ENCODE data around the gene AKR7A2.

The AKR7A2 gene

DNA sequence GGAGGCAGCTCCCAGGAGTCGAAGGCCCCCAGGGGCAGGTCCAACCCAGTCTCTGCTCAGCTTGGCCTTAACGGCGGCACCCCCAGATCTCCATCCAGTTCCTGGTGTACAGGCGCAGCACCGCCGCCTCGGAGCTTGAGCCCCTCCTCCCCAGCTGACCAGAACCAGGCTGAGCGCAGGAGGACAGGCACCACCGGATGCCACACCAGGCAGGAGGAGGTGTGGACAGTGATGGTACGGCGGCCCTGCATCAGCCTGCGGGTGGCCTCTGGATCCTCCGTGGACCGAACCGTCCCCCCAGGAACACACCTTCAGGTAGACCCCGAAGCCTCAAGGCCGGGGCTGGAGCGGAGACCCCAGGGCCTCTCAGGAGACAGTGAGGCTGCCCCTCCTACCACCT, 16.5 kb upstream of the AKR7A2 start:
- TF ChIP-seq, protein P1, sequence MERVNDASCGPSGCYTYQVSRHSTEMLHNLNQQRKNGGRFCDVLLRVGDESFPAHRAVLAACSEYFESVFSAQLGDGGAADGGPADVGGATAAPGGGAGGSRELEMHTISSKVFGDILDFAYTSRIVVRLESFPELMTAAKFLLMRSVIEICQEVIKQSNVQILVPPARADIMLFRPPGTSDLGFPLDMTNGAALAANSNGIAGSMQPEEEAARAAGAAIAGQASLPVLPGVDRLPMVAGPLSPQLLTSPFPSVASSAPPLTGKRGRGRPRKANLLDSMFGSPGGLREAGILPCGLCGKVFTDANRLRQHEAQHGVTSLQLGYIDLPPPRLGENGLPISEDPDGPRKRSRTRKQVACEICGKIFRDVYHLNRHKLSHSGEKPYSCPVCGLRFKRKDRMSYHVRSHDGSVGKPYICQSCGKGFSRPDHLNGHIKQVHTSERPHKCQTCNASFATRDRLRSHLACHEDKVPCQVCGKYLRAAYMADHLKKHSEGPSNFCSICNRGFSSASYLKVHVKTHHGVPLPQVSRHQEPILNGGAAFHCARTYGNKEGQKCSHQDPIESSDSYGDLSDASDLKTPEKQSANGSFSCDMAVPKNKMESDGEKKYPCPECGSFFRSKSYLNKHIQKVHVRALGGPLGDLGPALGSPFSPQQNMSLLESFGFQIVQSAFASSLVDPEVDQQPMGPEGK (CRISPR knock-in tag; IDR thresholded peaks at IDR 0.05; ENCODE audit: borderline replicate concordance) = no peak
- TF ChIP-seq ZC3H10 (CRISPR knock-in tag; IDR thresholded peaks at IDR 0.05) (no peak), TOX (CRISPR knock-in tag; IDR thresholded peaks at IDR 0.05; ENCODE audit: borderline replicate concordance) (no peak), TCF4 (CRISPR knock-in tag; IDR thresholded peaks at IDR 0.05; ENCODE audit: borderline replicate concordance) (no peak), ZNF70 (CRISPR knock-in tag; IDR thresholded peaks at IDR 0.05) (no peak), SNAI2 (CRISPR knock-in tag; IDR thresholded peaks at IDR 0.05) (no peak), GLIS3 (CRISPR knock-in tag; IDR thresholded peaks at IDR 0.05) (no peak), ZFP30 (CRISPR knock-in tag; IDR thresholded peaks at IDR 0.05) (no peak)
- TF ChIP-seq, protein P2, sequence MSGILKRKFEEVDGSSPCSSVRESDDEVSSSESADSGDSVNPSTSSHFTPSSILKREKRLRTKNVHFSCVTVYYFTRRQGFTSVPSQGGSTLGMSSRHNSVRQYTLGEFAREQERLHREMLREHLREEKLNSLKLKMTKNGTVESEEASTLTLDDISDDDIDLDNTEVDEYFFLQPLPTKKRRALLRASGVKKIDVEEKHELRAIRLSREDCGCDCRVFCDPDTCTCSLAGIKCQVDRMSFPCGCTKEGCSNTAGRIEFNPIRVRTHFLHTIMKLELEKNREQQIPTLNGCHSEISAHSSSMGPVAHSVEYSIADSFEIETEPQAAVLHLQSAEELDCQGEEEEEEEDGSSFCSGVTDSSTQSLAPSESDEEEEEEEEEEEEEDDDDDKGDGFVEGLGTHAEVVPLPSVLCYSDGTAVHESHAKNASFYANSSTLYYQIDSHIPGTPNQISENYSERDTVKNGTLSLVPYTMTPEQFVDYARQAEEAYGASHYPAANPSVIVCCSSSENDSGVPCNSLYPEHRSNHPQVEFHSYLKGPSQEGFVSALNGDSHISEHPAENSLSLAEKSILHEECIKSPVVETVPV (CRISPR knock-in tag; IDR thresholded peaks at IDR 0.05) = no peak
- TF ChIP-seq, protein P3, sequence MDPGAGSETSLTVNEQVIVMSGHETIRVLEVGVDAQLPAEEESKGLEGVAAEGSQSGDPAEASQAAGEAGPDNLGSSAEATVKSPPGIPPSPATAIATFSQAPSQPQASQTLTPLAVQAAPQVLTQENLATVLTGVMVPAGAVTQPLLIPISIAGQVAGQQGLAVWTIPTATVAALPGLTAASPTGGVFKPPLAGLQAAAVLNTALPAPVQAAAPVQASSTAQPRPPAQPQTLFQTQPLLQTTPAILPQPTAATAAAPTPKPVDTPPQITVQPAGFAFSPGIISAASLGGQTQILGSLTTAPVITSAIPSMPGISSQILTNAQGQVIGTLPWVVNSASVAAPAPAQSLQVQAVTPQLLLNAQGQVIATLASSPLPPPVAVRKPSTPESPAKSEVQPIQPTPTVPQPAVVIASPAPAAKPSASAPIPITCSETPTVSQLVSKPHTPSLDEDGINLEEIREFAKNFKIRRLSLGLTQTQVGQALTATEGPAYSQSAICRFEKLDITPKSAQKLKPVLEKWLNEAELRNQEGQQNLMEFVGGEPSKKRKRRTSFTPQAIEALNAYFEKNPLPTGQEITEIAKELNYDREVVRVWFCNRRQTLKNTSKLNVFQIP (CRISPR knock-in tag; IDR thresholded peaks at IDR 0.05; ENCODE audit: borderline replicate concordance, low read depth) = no peak
- ATAC-seq = no peak

DNA sequence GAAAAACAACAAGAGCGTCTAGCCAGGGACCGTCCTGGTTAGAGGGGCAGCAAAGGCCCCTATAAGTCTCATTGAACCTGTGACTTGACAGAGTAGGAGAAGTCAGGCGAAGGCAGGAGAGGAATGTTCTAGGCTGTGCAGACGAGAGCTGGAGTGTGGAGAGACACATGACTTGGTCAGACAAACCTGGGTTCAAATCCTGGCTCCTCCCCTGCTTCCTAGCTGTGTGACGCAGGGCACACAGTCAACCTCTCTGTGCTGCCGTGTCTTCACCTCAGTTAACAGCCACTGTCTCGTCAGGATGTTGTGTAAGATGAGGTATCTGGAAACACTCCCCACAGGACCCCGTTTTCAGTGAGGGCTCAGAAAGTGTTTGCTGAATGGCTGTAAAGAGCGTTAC, 15.8 kb upstream of the AKR7A2 start:
- ATAC-seq = no peak
- no peak for TF ChIP-seq OSR1 (CRISPR knock-in tag; IDR thresholded peaks at IDR 0.05)
- TF ChIP-seq, protein P2 (CRISPR knock-in tag; IDR thresholded peaks at IDR 0.05) = no peak
- TF ChIP-seq CSDC2 (CRISPR knock-in tag; IDR thresholded peaks at IDR 0.05) = no peak
- TF ChIP-seq GLIS3 (CRISPR knock-in tag; IDR thresholded peaks at IDR 0.05) = no peak
- TF ChIP-seq, protein P4, sequence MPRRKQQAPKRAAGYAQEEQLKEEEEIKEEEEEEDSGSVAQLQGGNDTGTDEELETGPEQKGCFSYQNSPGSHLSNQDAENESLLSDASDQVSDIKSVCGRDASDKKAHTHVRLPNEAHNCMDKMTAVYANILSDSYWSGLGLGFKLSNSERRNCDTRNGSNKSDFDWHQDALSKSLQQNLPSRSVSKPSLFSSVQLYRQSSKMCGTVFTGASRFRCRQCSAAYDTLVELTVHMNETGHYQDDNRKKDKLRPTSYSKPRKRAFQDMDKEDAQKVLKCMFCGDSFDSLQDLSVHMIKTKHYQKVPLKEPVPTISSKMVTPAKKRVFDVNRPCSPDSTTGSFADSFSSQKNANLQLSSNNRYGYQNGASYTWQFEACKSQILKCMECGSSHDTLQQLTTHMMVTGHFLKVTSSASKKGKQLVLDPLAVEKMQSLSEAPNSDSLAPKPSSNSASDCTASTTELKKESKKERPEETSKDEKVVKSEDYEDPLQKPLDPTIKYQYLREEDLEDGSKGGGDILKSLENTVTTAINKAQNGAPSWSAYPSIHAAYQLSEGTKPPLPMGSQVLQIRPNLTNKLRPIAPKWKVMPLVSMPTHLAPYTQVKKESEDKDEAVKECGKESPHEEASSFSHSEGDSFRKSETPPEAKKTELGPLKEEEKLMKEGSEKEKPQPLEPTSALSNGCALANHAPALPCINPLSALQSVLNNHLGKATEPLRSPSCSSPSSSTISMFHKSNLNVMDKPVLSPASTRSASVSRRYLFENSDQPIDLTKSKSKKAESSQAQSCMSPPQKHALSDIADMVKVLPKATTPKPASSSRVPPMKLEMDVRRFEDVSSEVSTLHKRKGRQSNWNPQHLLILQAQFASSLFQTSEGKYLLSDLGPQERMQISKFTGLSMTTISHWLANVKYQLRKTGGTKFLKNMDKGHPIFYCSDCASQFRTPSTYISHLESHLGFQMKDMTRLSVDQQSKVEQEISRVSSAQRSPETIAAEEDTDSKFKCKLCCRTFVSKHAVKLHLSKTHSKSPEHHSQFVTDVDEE (CRISPR knock-in tag; IDR thresholded peaks at IDR 0.05) = no peak
- TF ChIP-seq ZFP30 (CRISPR knock-in tag; IDR thresholded peaks at IDR 0.05) = no peak
- no peak for TF ChIP-seq RARB (CRISPR knock-in tag; IDR thresholded peaks at IDR 0.05)
- TF ChIP-seq ZFP3 (CRISPR knock-in tag; IDR thresholded peaks at IDR 0.05) = no peak
- no peak for TF ChIP-seq BACH2 (CRISPR knock-in tag; IDR thresholded peaks at IDR 0.05; ENCODE audit: borderline replicate concordance)
- no peak for TF ChIP-seq SNAI2 (CRISPR knock-in tag; IDR thresholded peaks at IDR 0.05)
- TF ChIP-seq ARNTL (CRISPR knock-in tag; IDR thresholded peaks at IDR 0.05; ENCODE audit: borderline replicate concordance, low read depth) = no peak
- TF ChIP-seq, protein P5, sequence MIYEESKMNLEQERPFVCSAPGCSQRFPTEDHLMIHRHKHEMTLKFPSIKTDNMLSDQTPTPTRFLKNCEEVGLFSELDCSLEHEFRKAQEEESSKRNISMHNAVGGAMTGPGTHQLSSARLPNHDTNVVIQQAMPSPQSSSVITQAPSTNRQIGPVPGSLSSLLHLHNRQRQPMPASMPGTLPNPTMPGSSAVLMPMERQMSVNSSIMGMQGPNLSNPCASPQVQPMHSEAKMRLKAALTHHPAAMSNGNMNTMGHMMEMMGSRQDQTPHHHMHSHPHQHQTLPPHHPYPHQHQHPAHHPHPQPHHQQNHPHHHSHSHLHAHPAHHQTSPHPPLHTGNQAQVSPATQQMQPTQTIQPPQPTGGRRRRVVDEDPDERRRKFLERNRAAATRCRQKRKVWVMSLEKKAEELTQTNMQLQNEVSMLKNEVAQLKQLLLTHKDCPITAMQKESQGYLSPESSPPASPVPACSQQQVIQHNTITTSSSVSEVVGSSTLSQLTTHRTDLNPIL (CRISPR knock-in tag; IDR thresholded peaks at IDR 0.05; ENCODE audit: low read depth) = no peak
- no peak for TF ChIP-seq TCF4 (CRISPR knock-in tag; IDR thresholded peaks at IDR 0.05; ENCODE audit: borderline replicate concordance)
- no peak for TF ChIP-seq PPARA (CRISPR knock-in tag; IDR thresholded peaks at IDR 0.05; ENCODE audit: borderline replicate concordance)

DNA sequence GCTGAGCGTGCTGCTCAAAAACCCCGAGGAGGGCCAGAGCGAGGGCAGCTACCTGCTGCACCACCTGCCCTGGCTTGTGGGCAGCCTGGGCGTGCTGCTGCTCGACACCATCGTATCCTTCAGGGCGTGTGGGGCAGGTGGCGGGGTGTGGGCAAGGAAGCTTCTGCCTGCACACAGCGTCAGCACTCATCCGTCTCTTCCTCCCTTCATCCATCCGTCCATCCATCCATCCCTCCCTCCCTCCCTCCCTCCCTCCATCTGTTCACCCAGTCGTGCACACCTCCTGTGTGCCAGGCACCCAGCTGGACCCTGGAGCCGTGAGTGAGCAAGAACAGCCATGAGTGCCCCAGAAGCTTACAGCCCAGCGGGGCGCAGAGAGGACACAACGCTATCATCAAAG, 15.4 kb upstream of the AKR7A2 start:
- no peak for ATAC-seq
- TF ChIP-seq, protein P4 (CRISPR knock-in tag; IDR thresholded peaks at IDR 0.05) = no peak
- TF ChIP-seq, protein P3 (CRISPR knock-in tag; IDR thresholded peaks at IDR 0.05; ENCODE audit: borderline replicate concordance, low read depth) = no peak
- TF ChIP-seq TCF4 (CRISPR knock-in tag; IDR thresholded peaks at IDR 0.05; ENCODE audit: borderline replicate concordance) (no peak), ZNF565 (CRISPR knock-in tag; conservative IDR thresholded peaks at IDR 0.05; ENCODE audit: low read depth) (no peak), ESRRG (CRISPR knock-in tag; IDR thresholded peaks at IDR 0.05) (no peak)

Measured in SK-N-SH treated with all-trans-retinoic acid at 6 μM for 48 hours (cell line).